Right lobe of liver (tissue), 6 donors: ENCODE measurements around the gene PRR5L. TPM values are rescaled to one million over a fixed set of nuclear protein-coding genes. Genes with fewer than 3 reads are reported as not detected.
"Not testable (repeated sequence)": the region's sequence is repeated elsewhere in the genome, so short reads cannot be mapped to it uniquely, and the experiment has no call there.

Source experiments
- ATAC-seq, 4 donors: fragments of 200-7000 bp; cut with Tn5 transposase; one replicate each; pipeline ENCODE4 v1.9.1; 2020; ENCODE audit warnings: mild to moderate bottlenecking in 4 of 4, moderate library complexity in 4 of 4
- DNase-seq, 3 donors: peaks; one replicate each; pipeline ENCODE4 v3.0.0-alpha.2; 2020
- H3K27ac ChIP-seq, 3 donors: fragments of 200-600 bp; one replicate each; pipeline ENCODE4 v1.8.0; 2022
- H3K27me3 ChIP-seq, 2 donors: fragments of 200-600 bp; one replicate each; pipeline ENCODE4 v1.8.0; 2022
- H3K36me3 ChIP-seq, 4 donors: fragments of 200-600 bp; sonication (generic) in 1 of 4; one replicate each; pipeline versions ENCODE4 v1.5.1 to v1.8.0; 2017 to 2022; ENCODE audit warnings: control low read depth in 1 of 4
- H3K4me1 ChIP-seq, 4 donors: fragments of 200-600 bp; sonication (generic) in 1 of 4; one replicate each; pipeline versions ENCODE4 v1.5.1 to v1.8.0; 2017 to 2022; ENCODE audit warnings: control low read depth in 1 of 4
- H3K4me3 ChIP-seq, 3 donors: fragments of 200-600 bp; one replicate each; pipeline ENCODE4 v1.8.0; 2022
- H3K9me3 ChIP-seq, 4 donors: fragments of 200-600 bp; sonication (generic) in 1 of 4; one replicate each; pipeline versions ENCODE4 v1.5.1 to v1.8.0; 2017 to 2022; ENCODE audit warnings: control low read depth in 1 of 4
- CTCF ChIP-seq, 4 donors: fragments of 200-600 bp in 3 of 4; fragments of 450-650 bp in 1 of 4; IDR thresholded peaks; one replicate each; pipeline versions ENCODE4 v1.5.1 to v1.8.0; 2016 to 2022; ENCODE audit warnings: antibody characterized with exemption in 4 of 4, mild to moderate bottlenecking in 2 of 4
- POLR2A ChIP-seq: fragments of 450-650 bp; IDR thresholded peaks from one replicate; pipeline ENCODE4 v1.6.1; 2017; ENCODE audit warnings: antibody characterized with exemption, mild to moderate bottlenecking
- WGBS: methylation state at CpG from one replicate; pipeline ENCODE4 v1.1.6; 2018; ENCODE audit warnings: low coverage, low lambda C conversion rate; ENCODE audit not compliant: insufficient coverage; ENCODE audit errors: missing lambda C conversion rate; 5-methylcytosine and 5-hydroxymethylcytosine counted together
- intact Hi-C, 2 donors: fragments of 100-400 bp; cut with DNase I; formaldehyde crosslinking; loops; one replicate each; pipeline versions ENCODE4 v1.11.2 to v1.14.1; 2022
- total RNA-seq, 6 experiments: library from RNA; depleted of rRNA in 2 of 6; stranded (reverse); fragments of >200 nt in 2 of 6; fragmentation: NEBNext Ultra II Directional in 3 of 6; extraction: Animal tissue kit (Norgen Biotek cat#: 25700) in 3 of 6; gene quantifications; one replicate each; pipeline versions ENCODE4 v1.1.0 to v1.2.4, GENCODE V29; 2016 to 2023
- donor health status: DM: no; HTN: yes; CAD: no.
- donor health status: DM: no; HTN: no; CAD: no.
- donor health status: DM: no; HTN: no; CAD: no.
- donor health status: DM: no; HTN: yes; CAD: no.
- donor health status: DM: no; HTN: yes; CAD: no.

PRR5L gene
- total RNA-seq, 6 experiments from 2014 or later, result 2.2 to 4.5 (median 2.3) TPM

GRCh38 chr11:36475192-36475591, 179.1 kb downstream of the PRR5L start:
- Histone ChIP-seq H3K27me3 (no peaks in the 10 kb centered on the region), H3K36me3 (no peaks in the 10 kb centered on the region), H3K4me3 (no peak overlapping the region), H3K9me3 (no peaks in the 10 kb centered on the region), H3K4me1 (no peaks in the 10 kb centered on the region), H3K27ac (no peak overlapping the region)
- intact Hi-C loops, result no loop called here
- ATAC-seq, result no peak
- 45% methylated on average over 1 of the region's 1 CpG for WGBS
- DNase-seq, result no peak
- TF ChIP-seq POLR2A (no peak), CTCF (IDR thresholded peaks at IDR 0.05) (no peak)

- Histone ChIP-seq H3K36me3 (peaks cover 0 to 3% (median 0%) of the 10 kb centered on the region in 4 donors), H3K27me3 (no peaks in the 10 kb centered on the region), H3K4me1 (no peaks in the 10 kb centered on the region), H3K27ac (no peak overlapping the region), H3K4me3 (no peak overlapping the region), H3K9me3 (no peaks in the 10 kb centered on the region)
- no peak for DNase-seq
- 31% methylated on average over 2 of the region's 2 CpGs for WGBS
- peak; percentile 32 to 53 (median 41) for TF ChIP-seq CTCF (IDR thresholded peaks at IDR 0.05)
- no peak for TF ChIP-seq POLR2A
- intact Hi-C loops, result no loop called here
- peak; percentile 46 to 61 (median 54) for ATAC-seq
Observed at GRCh38 chr11:36478700-36479329, 182.7 kb downstream of the PRR5L start.

- H3K27me3 ChIP-seq, result no peaks in the 10 kb centered on the region
- H3K4me3 ChIP-seq, result no peak overlapping the region
- TF ChIP-seq POLR2A (no peak), CTCF (IDR thresholded peaks at IDR 0.05) (no peak)
- H3K4me1 ChIP-seq, result no peaks in the 10 kb centered on the region
- H3K36me3 ChIP-seq, result peaks cover 0 to 9% (median 2%) of the 10 kb centered on the region in 4 donors
- ATAC-seq (no peak), DNase-seq (no peak)
- intact Hi-C loops, result no loop called here
- no peak overlapping the region for H3K27ac ChIP-seq
- no peaks in the 10 kb centered on the region for H3K9me3 ChIP-seq
Observed at GRCh38 chr11:36480833-36481232, 184.7 kb downstream of the PRR5L start.

- H3K4me3 ChIP-seq, ATAC-seq, H3K27ac ChIP-seq, H3K9me3 ChIP-seq, intact Hi-C loops, H3K4me1 ChIP-seq, DNase-seq, H3K27me3 ChIP-seq: not testable (repeated sequence)
- 78% methylated on average over 3 of the region's 4 CpGs for WGBS
- H3K36me3 ChIP-seq, result peaks cover 0 to 26% (median 2%) of the 10 kb centered on the region in 4 donors
Observed at GRCh38 chr11:36483042-36483441, 187.0 kb downstream of the PRR5L start.

GRCh38 chr11:36485298-36486002, 189.4 kb downstream of the PRR5L start:
- peaks cover 0 to 49% (median 7%) of the 10 kb centered on the region in 4 donors for H3K36me3 ChIP-seq
- intact Hi-C loops, result no loop called here

More at GRCh38 chr11:36485298-36486002, 189.4 kb downstream of the PRR5L start:
- 65% methylated on average over 4 of the region's 6 CpGs for WGBS
- H3K27ac ChIP-seq, result no peak overlapping the region
- TF ChIP-seq POLR2A (no peak), CTCF (IDR thresholded peaks at IDR 0.05) (no peak)
- H3K4me1 ChIP-seq, result no peaks in the 10 kb centered on the region
- H3K4me3 ChIP-seq, result no peak overlapping the region
- no peaks in the 10 kb centered on the region for H3K9me3 ChIP-seq
- no peaks in the 10 kb centered on the region for H3K27me3 ChIP-seq
- no peak for DNase-seq
- peak in 3 of 4 donors; percentile 44 to 56 (median 45) for ATAC-seq
